ENCODE data around the gene ADD3.

Gene ADD3

DNA sequence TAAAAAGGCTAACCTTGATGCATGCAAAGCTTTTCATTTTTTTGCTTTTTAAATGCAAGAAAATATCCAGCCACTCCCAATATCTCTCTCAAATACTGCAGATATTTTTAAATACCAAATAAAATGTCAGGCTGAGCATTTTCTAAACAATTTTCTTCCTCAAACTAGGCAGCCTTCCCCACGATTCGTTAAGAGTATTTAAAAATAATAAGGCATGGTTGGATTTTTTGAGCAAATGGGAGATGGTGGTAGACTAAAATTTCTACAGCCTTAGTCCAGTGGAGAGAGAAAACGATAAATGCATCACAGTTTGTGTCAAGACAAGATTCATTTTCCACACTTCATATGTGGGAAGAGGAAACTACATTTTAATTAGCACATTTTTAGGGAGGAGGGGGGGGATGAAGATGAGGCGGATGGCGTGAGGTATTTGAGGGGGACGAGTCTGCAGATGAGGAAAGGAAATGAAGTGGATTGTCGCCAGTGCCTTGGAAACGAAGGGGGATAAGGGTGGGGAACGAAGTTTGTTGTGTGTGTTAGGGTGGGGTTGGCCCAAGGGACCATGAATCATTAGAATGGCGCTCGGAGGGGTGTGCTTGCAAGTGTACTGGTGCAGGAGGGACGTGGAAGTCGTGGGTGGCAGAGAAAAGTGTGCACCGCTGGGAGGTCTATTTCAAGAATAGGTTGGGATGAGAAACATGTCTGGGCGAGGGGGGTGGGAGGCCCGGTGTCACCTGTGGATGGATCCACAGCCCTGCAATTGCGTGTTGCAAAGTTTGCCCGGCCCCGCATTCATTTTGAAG lies 1.2 kb upstream of the ADD3 start:
- FAIRE-seq, result no peak

DNA sequence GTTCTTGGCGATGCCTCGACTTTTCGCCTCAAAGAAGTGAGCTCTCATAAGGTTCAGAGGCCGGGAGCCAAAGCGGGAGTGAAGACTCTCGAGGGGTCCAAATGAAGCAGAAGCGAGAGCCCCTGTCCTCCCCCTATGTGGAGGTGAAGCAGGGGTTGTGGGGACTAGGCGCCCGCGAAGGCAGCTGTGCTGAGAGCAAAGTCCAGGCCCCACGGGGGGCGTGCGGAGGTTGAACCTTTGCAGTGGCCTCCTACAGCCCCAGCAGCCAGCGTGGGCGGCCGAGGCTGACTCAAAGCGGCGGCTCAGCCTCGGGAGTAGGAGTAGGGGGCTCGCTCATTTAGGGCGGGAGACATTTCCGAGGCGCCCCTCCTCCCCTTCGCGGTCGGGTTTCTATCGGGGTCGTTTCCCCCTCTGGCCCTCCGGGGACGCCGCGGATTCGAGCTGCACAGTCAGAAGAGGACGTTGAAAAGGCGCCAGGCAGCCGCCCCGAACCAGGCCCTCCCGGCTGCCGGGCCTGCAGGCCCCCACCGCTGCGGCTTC lies 553 bp upstream of the ADD3 start:
- FAIRE-seq, result no peak

DNA sequence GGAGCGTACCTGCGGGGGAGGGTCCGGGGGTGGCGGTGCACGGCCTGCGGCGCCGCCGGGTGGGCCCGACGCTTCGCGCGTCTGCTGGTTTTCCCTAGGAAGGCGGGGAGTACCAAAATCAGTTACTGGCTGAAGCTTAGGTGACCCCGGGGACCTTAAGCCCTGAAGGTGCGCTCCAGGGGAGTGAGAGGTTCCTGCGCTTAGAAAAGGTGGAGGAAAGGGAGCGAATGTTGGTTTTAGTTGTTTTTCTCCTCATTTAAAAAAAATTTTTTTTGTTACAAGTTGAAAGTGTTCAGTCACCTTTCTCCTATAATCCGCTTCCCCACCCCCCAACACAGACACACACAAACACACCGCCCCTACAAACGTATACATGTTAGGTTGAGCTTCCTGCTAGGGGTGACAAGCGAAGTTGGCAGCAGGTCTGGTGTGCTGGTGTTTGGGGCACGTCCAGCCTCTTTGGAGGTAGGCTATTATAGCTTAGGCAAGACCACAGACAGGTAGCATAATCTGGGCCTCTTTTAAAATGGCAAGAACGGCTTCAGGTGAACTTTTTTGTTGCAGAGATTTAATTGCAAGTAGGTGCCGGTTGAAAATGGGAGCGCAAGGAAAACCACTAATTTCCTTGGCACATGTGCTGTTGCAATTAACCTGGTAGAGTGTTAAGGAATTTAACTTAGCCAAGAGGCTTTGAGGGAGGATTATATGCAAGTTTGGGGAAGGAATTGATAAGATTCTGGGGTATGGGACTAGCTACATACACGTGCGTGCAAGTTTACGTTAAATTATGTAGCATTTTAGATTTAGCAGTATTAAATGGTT lies 945 bp downstream of the ADD3 start:
- FAIRE-seq, result no peak

DNA sequence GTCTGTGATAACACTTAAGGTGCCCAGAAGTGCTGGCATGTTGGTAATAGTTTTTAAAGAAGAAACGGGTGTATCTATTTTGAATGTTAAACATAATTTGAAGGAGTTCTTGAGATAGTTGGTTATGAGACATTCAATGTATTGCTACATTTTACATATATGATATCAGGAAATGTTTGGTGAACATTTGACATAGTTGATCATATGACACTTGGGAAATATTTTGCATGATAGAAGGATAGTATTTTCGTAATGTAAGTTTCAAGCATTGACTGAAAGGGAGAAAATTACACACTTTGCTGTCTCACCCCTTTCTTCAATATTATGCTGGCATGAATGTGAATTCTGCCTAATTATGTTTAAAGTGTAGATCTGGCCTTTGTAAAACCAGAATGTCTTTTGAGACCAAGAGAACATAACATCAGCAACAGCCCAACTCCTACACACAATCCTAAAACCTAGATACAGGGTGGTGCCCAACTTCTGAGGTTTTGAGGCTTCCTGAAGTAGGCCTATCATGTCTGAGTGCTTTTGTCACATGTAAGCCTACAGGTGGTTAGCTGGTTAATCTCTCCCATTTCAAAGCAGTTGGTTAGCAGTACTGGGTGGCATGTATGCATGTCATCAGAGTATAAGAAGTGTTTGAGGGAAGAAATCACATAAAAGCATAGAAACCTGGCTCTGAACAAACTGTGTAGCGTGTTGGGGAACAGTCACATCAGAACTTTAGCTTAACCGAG lies 2.1 kb downstream of the ADD3 start:
- FAIRE-seq, result no peak

DNA sequence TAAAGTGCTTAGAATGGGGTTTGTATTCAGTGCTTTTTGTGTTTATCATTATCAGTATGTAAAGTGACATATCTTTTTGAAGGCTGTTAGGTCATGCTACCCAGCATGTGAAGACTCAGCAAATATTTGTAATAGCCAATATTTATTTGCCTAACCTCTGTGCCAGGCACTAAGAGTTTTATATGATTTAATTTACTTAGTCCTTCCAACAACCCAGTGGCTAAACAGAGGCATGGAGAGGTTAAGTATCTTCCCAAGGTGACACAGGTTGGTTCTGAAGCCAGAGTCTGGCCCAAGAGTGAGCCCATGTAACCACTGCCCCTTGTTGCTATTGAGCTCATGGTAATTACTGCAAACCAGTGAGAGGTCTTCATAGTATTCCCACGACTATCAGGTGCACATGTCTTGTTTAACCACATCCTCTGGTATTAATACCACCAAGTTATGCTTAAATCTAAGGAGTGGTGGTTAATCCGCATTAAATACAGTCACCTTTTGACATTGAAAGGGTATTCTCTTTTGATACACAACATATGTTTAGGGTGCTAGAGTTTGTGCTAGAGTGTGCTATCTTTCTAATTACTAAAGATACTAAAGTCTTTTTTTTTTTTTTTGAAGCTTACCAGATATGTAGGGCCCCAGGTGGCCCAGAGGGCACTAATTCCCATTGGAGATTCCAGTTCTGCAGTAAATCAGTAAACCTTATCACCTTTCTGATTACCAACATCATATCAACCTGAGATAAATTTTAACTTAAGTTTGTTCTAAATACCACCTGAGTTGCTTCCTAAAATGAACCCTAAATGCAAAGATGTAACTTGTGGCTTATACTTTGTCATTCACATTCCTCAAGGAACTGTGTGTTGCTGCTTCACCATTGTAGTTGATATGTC lies 2.9 kb downstream of the ADD3 start:
- no peak for FAIRE-seq

DNA sequence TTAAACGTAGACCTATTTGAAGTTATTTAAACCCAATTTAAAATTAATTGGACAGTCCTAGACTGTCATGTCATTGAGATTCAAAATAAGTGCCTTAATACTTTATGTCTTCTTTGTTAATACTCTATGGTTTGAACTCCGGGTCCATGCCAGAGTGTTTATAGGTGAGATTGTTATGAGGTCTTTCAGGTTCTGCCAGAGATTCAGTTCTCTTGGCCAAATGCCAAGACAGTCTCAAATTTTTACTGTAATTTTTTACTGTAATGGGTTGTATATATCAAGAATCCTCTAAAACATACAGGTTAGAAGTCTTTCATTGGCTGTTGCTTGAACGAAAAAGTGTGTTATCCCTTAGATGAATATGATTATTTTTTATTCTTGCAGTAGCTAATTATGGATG lies 3.9 kb downstream of the ADD3 start:
- FAIRE-seq, result no peak

DNA sequence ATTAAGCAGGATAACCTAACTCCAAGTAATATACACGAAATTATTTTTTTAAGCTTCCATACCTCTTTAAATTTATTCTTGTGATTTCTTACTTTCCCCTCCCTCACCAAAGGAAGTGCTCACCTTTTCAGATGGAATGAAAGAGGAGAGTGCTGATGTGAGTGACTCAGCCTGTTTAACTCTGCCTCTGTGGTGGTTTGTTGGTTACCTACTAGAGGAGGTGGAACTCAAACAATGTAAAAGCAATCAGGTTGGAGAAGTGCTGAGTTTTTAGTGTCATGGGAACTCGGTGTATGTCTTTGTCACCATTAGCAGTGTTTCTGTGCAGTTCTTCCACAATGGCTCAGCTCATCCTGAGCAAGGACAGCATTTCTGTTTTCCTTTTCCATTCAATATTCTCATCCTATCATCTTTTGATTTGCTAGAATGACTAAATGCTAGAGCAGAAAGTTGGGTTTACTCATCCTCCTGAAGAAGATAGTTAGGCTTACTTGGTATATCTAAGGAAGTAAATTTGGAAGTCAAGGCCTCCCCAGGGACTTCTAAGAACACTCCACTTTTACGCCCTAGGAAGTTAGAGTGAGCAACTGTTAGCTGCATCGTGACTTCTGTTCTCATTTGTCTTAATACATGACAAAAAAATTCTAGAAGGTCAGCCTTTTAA lies 6.0 kb downstream of the ADD3 start:
- no peak for FAIRE-seq

DNA sequence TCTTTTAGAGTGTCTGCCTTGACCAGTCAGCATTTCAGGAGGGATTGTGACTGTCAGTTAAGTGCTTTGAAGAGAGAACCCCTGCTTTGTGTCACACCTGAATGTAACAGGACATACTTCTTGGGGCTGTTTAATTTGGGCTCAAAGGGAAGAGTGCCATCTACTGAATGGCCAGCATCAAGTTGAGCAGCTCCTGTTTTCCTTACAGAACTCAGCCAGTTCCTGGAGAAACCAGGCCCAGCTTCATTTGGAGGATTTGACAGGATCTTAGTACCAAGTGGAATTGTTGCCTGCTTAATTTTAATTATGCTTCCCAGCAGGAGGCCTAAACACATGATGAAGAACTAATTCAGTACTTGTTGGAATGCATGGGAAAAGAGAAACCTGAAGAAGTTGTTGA lies 8.3 kb downstream of the ADD3 start:
- no peak for FAIRE-seq

DNA sequence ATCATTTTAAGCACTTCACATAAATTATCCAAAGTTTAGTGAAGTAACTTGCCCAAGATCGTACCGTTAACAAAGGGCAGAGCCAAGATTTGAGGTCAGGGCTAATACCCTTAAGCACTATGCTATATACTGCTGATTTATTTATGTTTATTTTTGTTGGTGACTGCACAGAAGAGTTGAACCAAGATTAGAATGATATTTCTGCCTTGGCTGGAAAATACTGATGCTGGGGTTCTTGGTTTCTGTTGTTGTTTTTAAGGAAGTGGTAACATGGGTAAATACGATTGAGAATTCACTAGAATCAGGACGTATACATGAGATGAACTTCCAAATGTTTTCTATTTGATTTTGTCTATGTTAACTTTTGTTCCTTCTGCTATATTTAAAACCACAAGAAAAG lies 9.3 kb downstream of the ADD3 start:
- no peak for FAIRE-seq

DNA sequence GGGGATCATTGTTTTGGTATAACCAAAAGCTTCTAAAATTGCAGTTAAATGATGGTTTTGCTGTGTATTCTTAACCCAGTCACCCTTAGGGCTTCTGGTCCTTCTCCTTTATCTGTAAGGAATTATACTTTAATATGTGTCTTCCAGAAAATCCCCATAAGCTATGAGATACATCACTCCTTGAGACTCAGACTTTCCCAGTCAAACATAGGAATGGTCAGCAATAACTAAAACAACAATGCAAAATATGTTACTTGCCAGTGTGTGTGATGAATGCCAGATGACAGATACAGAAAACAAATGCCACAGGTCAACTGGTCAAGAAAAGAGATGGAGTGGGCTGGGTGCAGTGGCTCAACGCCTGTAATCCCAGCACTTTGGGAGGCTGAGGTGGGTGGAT lies 10.1 kb downstream of the ADD3 start:
- FAIRE-seq, result no peak

DNA sequence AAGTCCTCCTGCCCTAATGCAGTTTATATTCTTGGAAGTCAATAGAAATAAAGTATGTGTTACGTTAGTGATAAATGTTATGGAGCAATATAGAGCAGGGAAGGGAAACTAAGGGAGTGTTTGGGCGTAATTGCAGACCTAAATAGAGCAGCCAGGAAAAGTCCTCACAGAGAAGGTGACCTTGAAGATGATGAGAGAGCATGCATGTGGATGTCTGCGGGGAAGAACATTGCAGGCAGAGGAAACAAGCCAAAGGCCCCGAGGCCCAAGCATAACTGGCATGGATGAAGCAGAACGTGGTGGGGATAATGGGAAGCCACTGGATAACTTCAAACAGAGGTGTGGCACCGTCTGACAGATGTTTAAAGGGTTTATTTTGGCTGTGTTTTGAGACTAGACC lies 12.5 kb downstream of the ADD3 start:
- FAIRE-seq, result no peak

DNA sequence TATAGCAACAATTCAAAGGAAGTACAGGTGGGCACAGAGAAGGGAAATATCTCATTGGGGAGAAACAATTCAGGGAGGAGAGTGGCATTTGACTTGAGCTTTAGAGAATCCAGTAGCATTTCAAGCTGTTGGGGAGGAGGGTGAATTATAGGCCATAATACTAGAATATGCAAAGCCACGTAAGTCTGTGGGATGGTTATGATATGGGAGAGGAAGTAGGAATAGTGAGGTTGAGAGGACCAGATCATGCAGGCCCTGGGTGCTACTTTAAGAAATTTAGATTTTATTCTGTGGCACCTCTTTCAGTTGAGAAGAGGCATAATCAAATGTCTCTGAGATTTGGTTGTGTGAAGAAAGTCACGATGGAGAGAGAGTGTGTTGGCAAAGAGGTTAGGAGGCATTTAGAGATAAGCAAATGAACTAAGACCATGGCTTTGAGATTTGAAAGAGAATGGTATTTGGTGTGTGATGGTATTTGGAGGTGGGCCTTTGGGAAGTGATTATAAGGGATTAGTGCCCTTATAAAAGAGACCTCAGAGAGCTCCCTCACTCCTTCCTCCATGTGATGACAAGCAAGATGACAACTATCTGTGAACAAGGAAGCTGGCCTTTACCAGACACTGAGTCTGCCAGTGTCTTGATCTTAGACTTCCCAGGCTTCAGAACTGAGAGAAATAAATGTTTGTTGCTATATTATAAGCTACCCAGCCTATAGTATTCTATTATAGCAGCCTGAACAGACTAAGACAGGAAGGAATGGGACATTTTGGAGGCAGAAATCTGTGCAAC lies 15.1 kb downstream of the ADD3 start:
- no peak for FAIRE-seq

DNA sequence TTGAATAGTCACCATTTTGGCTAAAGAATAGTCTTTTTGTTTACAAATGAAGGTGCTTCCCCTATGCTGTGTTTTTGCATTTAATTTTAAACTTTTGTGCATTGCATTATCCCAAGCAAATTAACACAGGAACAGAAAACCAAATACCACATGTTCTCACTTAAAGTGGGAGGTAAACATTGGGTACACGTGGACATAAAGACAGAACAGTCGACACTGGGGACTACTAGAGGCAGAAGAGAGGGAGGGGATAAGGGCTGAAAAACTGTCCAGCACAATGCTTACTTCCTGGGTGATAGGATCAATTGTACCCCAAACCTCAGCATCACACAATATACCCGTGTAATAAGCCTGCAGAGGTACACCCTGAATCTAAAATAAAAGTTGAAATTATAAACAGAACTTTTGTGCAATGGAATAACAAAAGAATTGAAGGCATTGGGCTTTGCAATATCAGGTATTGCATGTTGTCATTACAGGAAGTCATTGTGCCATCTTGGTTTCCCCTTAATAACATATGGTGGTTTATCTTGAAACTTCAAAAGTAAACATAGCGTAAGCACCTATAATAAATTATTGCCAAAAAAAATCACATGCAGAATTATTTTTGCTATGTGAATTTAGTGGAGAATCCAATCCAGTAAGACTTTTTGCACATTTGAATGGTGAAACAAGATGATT lies 16.1 kb downstream of the ADD3 start:
- FAIRE-seq, result no peak

DNA sequence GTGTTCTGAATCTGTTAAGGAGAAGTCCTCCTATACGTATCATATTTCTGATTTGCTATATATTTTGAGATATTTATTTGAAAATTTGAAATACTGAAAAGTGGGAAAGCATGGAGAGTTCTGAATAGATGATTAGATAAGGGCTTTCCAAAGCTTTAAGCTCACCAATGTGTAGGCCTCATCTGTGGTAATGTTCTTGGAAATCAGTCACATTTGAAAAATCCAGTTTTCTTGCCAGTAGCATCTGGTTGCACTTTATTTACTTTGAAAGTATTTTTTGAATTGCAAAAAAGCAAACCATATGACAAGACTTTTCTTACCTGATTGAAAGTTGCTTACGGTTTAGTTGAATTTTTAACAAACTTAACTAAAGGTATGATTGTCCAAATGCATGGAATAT lies 21.7 kb downstream of the ADD3 start:
- FAIRE-seq, result no peak

DNA sequence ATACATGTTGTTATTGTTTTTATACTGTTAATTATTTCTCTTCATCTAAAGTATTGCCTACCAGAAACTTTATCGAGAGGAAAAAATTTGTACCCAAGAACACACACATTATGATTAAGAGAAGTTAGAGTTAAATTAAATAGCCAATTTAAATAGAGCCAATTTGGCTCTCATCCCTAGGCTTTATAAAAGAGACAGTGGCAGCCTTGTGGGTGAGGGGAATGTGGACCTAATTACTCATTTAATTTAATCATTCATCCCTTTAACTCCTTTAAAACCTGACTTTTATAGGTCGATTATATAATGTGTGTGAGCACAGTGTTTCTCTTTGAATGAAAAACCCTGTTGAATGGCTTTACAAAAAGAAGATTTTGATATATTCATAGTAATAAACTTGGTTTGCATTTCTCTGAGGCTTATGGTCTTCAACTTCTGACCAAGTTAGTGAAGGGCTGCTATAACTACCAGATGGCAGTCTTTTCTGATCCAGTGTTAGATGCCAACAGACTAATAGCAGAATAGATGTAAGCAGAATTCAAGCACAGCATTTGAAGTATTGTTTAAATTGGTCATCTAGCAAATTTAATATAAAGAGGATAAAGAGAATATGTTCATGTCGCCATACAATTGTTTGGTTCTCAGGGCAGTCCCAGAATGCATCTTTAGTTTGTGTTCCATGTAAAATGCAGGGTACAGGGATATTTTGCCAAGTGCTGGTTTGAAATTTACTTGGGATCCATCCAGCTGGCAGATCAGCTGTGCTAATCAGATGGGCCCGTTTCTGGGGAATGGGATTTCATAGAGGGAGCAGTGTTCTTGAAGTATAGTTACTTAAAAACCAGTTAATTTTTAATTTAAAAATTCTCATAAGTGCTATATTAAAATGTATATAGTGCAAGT lies 25.3 kb downstream of the ADD3 start:
- FAIRE-seq, result no peak

DNA sequence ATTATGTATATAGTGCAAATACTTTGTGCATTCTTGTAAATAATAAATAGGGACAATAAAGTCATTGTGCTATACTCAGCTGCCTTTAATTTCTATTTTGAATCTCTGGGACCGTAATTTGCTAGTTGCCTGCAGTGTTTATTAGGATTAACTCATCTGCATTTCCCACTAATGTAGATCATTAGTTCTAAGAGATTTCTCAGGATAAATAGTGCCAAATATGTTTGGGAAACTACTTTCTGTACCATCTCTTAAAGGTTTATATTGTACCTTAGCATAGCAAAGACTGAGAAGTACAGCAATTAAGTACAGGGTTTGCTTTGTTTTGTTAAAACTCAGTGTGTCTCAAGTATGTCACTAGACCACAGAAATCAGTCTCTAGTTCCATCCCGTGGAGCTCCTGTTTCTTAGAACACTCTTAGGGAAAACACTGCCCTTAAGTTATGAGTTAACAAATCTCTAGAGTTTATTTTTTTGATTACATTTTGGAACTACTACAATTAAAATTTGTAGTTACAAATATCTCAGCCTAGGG lies 26.0 kb downstream of the ADD3 start:
- FAIRE-seq, result no peak

DNA sequence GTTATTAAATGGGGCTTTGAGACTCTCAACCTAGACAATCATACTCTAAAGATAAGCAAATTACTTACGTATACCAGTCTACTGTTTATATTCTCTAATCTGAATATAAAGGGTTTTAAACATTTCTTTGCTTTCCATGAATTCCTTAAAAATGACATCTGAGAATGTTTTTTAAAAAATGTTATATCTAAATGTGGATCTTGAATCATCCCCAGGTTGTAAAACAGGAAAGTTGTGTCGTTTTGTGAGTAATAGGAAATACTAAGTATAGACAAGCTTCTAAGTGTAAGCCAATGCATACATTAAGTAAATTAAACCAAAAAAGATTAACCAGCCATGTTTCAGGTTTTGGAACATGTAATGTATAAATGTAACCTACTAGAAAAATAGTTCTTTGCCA lies 26.8 kb downstream of the ADD3 start:
- no peak for FAIRE-seq

DNA sequence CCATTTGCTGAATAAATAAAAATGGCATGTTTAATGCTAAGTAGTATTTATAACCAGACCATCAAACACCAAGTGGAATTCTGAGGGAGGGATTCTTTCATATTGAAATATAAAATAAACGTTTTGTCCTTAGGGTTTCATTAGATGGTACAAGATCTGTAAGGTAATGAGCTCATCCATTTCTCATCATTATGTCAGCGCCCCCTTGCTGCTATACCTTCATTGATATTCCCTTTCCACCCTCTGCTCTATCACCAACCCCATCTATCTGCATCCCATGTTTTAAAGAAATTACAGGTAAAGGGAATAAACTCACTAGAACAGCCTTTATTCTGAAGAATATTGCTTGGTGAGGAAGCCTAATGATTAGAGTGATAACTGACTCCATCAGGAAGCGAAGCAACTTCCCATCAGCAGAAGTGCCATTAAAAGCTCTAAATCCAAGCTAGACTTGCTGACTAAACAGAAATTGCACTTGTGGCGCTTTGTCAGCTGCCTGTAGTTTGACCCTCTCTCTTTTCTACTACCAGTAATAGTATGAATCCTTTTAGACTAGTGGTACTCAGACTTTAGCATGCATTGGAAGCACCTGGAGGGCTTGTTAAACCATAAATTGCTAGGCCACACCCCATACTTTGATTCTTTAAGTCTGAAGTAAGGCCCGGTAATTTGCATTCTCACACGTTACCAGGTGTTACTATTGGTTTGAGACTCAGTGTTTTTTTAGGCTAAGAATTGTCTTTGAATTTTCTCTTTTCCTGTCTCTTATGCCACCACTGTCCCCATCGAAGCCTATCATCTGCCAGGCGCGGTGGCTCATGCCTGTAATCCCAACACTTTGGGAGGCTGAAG lies 27.5 kb downstream of the ADD3 start:
- FAIRE-seq, result no peak

Measured in A204.1 (cell line).